ENCODE measurements around the gene JPH2. TPM values are rescaled to one million over a fixed set of nuclear protein-coding genes. Genes with fewer than 3 reads are reported as not detected.

Gene JPH2
- total RNA-seq, 1 donor from 2014 or later = 18.5 TPM

GRCh38 chr20:44159711-44160110, 27.3 kb downstream of the JPH2 start:
- H3K36me3 Mint-ChIP-seq (ENCODE audit: low read depth, unreplicated experiment) = peaks cover 25% of the 10 kb centered on the region
- FAIRE-seq = no peak

GRCh38 chr20:44159125-44159524, 27.9 kb downstream of the JPH2 start:
- Histone ChIP-seq H3K4me1 (ENCODE audit: insufficient read depth, low read length) (no peaks in the 10 kb centered on the region), H3K27me3 (ENCODE audit: insufficient read depth, low read length) (peaks cover 2% of the 10 kb centered on the region), H3K79me2 (ENCODE audit: insufficient read depth, low read length) (no peaks in the 10 kb centered on the region), H4K20me1 (ENCODE audit: insufficient read depth, low read length) (no peaks in the 10 kb centered on the region), H2AFZ (ENCODE audit: low read depth, low read length) (no peak overlapping the region), H3K4me2 (ENCODE audit: low read length) (no peak overlapping the region), H3K27ac (ENCODE audit: low read depth, low read length) (no peak overlapping the region), H3K4me3 (ENCODE audit: insufficient read depth, low read depth, low read length) (no peak overlapping the region), H3K9me3 (ENCODE audit: insufficient read depth, low read depth, low read length) (no peaks in the 10 kb centered on the region), H3K9ac (ENCODE audit: low read length) (no peak overlapping the region), H3K36me3 (ENCODE audit: insufficient read depth, low read length) (no peaks in the 10 kb centered on the region)
- peaks cover 9% of the 10 kb centered on the region for H3K4me1 Mint-ChIP-seq (ENCODE audit: low read depth, unreplicated experiment)
- DNase-seq (ENCODE audit: low read depth) = no peak
- H3K36me3 Mint-ChIP-seq (ENCODE audit: low read depth, unreplicated experiment) = peaks cover 23% of the 10 kb centered on the region
- peaks cover 2% of the 10 kb centered on the region for H3K27me3 Mint-ChIP-seq (ENCODE audit: low read depth, unreplicated experiment)
- FAIRE-seq = no peak
- TF ChIP-seq EZH2 (IDR thresholded peaks at IDR 0.05; ENCODE audit: insufficient read depth, low read length) (no peak), CTCF (IDR thresholded peaks at IDR 0.05; ENCODE audit: insufficient read depth, low read depth, low read length) (no peak)
- no peak overlapping the region for H3K27ac Mint-ChIP-seq (ENCODE audit: unreplicated experiment)
- peaks cover 12% of the 10 kb centered on the region for H3K9me3 Mint-ChIP-seq (ENCODE audit: unreplicated experiment)
- H3K4me3 Mint-ChIP-seq (ENCODE audit: unreplicated experiment) = no peak overlapping the region

More at GRCh38 chr20:44159711-44160110, 27.3 kb downstream of the JPH2 start:
- DNase-seq (ENCODE audit: low read depth) = no peak
- no peaks in the 10 kb centered on the region for H3K36me3 ChIP-seq (ENCODE audit: insufficient read depth, low read length)
- H3K79me2 ChIP-seq (ENCODE audit: insufficient read depth, low read length) = no peaks in the 10 kb centered on the region
- Mint-ChIP-seq H3K27me3 (ENCODE audit: low read depth, unreplicated experiment) (peaks cover 2% of the 10 kb centered on the region), H3K4me1 (ENCODE audit: low read depth, unreplicated experiment) (peaks cover 8% of the 10 kb centered on the region), H3K4me3 (ENCODE audit: unreplicated experiment) (no peak overlapping the region), H3K9me3 (ENCODE audit: unreplicated experiment) (peaks cover 12% of the 10 kb centered on the region), H3K27ac (ENCODE audit: unreplicated experiment) (no peak overlapping the region)
- H3K4me3 ChIP-seq (ENCODE audit: insufficient read depth, low read depth, low read length) = no peak overlapping the region
- H3K4me2 ChIP-seq (ENCODE audit: low read length) = no peak overlapping the region
- no peak overlapping the region for H2AFZ ChIP-seq (ENCODE audit: low read depth, low read length)
- no peak overlapping the region for H3K9ac ChIP-seq (ENCODE audit: low read length)
- H3K27me3 ChIP-seq (ENCODE audit: insufficient read depth, low read length) = peaks cover 2% of the 10 kb centered on the region
- no peaks in the 10 kb centered on the region for H3K4me1 ChIP-seq (ENCODE audit: insufficient read depth, low read length)
- no peak overlapping the region for H3K27ac ChIP-seq (ENCODE audit: low read depth, low read length)
- no peaks in the 10 kb centered on the region for H4K20me1 ChIP-seq (ENCODE audit: insufficient read depth, low read length)
- H3K9me3 ChIP-seq (ENCODE audit: insufficient read depth, low read depth, low read length) = no peaks in the 10 kb centered on the region
- no peak for TF ChIP-seq CTCF (IDR thresholded peaks at IDR 0.05; ENCODE audit: insufficient read depth, low read depth, low read length)

GRCh38 chr20:44157061-44157460, 29.9 kb downstream of the JPH2 start:
- TF ChIP-seq EZH2 (IDR thresholded peaks at IDR 0.05; ENCODE audit: insufficient read depth, low read length) (no peak), CTCF (IDR thresholded peaks at IDR 0.05; ENCODE audit: insufficient read depth, low read depth, low read length) (no peak)
- DNase-seq (ENCODE audit: low read depth) = no peak
- Histone ChIP-seq H3K27ac (ENCODE audit: low read depth, low read length) (no peak overlapping the region), H3K4me1 (ENCODE audit: insufficient read depth, low read length) (peaks cover under 1% of the 10 kb centered on the region), H3K4me3 (ENCODE audit: insufficient read depth, low read depth, low read length) (no peak overlapping the region), H3K36me3 (ENCODE audit: insufficient read depth, low read length) (no peaks in the 10 kb centered on the region), H3K4me2 (ENCODE audit: low read length) (no peak overlapping the region), H3K79me2 (ENCODE audit: insufficient read depth, low read length) (no peaks in the 10 kb centered on the region), H3K27me3 (ENCODE audit: insufficient read depth, low read length) (peaks cover 2% of the 10 kb centered on the region), H3K9ac (ENCODE audit: low read length) (no peak overlapping the region), H3K9me3 (ENCODE audit: insufficient read depth, low read depth, low read length) (no peaks in the 10 kb centered on the region), H4K20me1 (ENCODE audit: insufficient read depth, low read length) (no peaks in the 10 kb centered on the region), H2AFZ (ENCODE audit: low read depth, low read length) (no peak overlapping the region)
- Mint-ChIP-seq H3K36me3 (ENCODE audit: low read depth, unreplicated experiment) (peaks cover 25% of the 10 kb centered on the region), H3K27me3 (ENCODE audit: low read depth, unreplicated experiment) (peaks cover 2% of the 10 kb centered on the region), H3K27ac (ENCODE audit: unreplicated experiment) (no peak overlapping the region), H3K9me3 (ENCODE audit: unreplicated experiment) (peaks cover 12% of the 10 kb centered on the region), H3K4me3 (ENCODE audit: unreplicated experiment) (no peak overlapping the region), H3K4me1 (ENCODE audit: low read depth, unreplicated experiment) (peaks cover 14% of the 10 kb centered on the region)
- FAIRE-seq = no peak
